Right lobe of liver (tissue), 6 donors: ENCODE results near the gene CCSER1. TPM values are rescaled to one million over a fixed set of nuclear protein-coding genes. Genes with fewer than 3 reads are reported as not detected.
"Not testable (repeated sequence)": the region's sequence is repeated elsewhere in the genome, so short reads cannot be mapped to it uniquely, and the experiment has no call there.

Experiments used
- ATAC-seq, 4 donors: fragments of 200-7000 bp; cut with Tn5 transposase; one replicate each; pipeline ENCODE4 v1.9.1; 2020; ENCODE audit warnings: mild to moderate bottlenecking in 4 of 4, moderate library complexity in 4 of 4
- DNase-seq, 3 donors: peaks; one replicate each; pipeline ENCODE4 v3.0.0-alpha.2; 2020
- H3K27ac ChIP-seq, 3 donors: fragments of 200-600 bp; one replicate each; pipeline ENCODE4 v1.8.0; 2022
- H3K27me3 ChIP-seq, 2 donors: fragments of 200-600 bp; one replicate each; pipeline ENCODE4 v1.8.0; 2022
- H3K36me3 ChIP-seq, 4 donors: fragments of 200-600 bp; sonication (generic) in 1 of 4; one replicate each; pipeline versions ENCODE4 v1.5.1 to v1.8.0; 2017 to 2022; ENCODE audit warnings: control low read depth in 1 of 4
- H3K4me1 ChIP-seq, 4 donors: fragments of 200-600 bp; sonication (generic) in 1 of 4; one replicate each; pipeline versions ENCODE4 v1.5.1 to v1.8.0; 2017 to 2022; ENCODE audit warnings: control low read depth in 1 of 4
- H3K4me3 ChIP-seq, 3 donors: fragments of 200-600 bp; one replicate each; pipeline ENCODE4 v1.8.0; 2022
- H3K9me3 ChIP-seq, 4 donors: fragments of 200-600 bp; sonication (generic) in 1 of 4; one replicate each; pipeline versions ENCODE4 v1.5.1 to v1.8.0; 2017 to 2022; ENCODE audit warnings: control low read depth in 1 of 4
- POLR2A ChIP-seq: fragments of 450-650 bp; IDR thresholded peaks from one replicate; pipeline ENCODE4 v1.6.1; 2017; ENCODE audit warnings: antibody characterized with exemption, mild to moderate bottlenecking
- WGBS: methylation state at CpG from one replicate; pipeline ENCODE4 v1.1.6; 2018; ENCODE audit warnings: low coverage, low lambda C conversion rate; ENCODE audit not compliant: insufficient coverage; ENCODE audit errors: missing lambda C conversion rate; 5-methylcytosine and 5-hydroxymethylcytosine counted together
- intact Hi-C, 2 donors: fragments of 100-400 bp; cut with DNase I; formaldehyde crosslinking; loops; one replicate each; pipeline versions ENCODE4 v1.11.2 to v1.14.1; 2022
- total RNA-seq, 6 experiments: library from RNA; depleted of rRNA in 2 of 6; stranded (reverse); fragments of >200 nt in 2 of 6; fragmentation: NEBNext Ultra II Directional in 3 of 6; extraction: Animal tissue kit (Norgen Biotek cat#: 25700) in 3 of 6; gene quantifications; one replicate each; pipeline versions ENCODE4 v1.1.0 to v1.2.4, GENCODE V29; 2016 to 2023
- TF ChIP-seq, protein P1 (sequence below), 4 donors: fragments of 200-600 bp in 3 of 4; fragments of 450-650 bp in 1 of 4; IDR thresholded peaks; one replicate each; pipeline versions ENCODE4 v1.5.1 to v1.8.0; 2016 to 2022; ENCODE audit warnings: antibody characterized with exemption in 4 of 4, mild to moderate bottlenecking in 2 of 4
- donor health status: DM: no; HTN: yes; CAD: no.
- donor health status: DM: no; HTN: no; CAD: no.
- donor health status: DM: no; HTN: no; CAD: no.
- donor health status: DM: no; HTN: yes; CAD: no.
- donor health status: DM: no; HTN: yes; CAD: no.

Gene CCSER1
- total RNA-seq, 6 experiments from 2014 or later: 0.15 to 1.00 (median 0.65) TPM

DNA sequence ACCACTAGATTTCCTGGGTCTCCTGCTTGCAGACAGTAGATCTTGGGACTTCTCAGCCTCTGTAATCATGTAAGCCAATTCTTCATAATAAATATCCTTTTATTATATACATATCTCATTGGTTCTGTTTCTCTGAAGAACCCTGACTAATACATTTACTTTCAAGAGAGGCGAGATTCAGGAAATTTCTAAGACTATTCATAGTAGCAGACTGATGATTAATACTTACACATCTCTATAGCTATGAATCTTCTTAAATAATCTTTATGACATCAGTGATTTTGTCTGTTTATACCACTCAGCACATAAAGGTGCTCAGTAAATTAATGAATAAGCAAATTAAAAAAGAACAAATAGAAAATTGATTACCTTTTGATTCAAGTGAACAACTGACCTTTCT, 1494.3 kb downstream of the CCSER1 start:
- H3K4me3 ChIP-seq: no peak overlapping the region
- H3K4me1 ChIP-seq: no peaks in the 10 kb centered on the region
- intact Hi-C loops: no loop called here
- ATAC-seq (no peak), DNase-seq (no peak)
- TF ChIP-seq, protein P1, sequence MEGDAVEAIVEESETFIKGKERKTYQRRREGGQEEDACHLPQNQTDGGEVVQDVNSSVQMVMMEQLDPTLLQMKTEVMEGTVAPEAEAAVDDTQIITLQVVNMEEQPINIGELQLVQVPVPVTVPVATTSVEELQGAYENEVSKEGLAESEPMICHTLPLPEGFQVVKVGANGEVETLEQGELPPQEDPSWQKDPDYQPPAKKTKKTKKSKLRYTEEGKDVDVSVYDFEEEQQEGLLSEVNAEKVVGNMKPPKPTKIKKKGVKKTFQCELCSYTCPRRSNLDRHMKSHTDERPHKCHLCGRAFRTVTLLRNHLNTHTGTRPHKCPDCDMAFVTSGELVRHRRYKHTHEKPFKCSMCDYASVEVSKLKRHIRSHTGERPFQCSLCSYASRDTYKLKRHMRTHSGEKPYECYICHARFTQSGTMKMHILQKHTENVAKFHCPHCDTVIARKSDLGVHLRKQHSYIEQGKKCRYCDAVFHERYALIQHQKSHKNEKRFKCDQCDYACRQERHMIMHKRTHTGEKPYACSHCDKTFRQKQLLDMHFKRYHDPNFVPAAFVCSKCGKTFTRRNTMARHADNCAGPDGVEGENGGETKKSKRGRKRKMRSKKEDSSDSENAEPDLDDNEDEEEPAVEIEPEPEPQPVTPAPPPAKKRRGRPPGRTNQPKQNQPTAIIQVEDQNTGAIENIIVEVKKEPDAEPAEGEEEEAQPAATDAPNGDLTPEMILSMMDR (IDR thresholded peaks at IDR 0.05): no peak
- no peak for TF ChIP-seq POLR2A
- no peak overlapping the region for H3K27ac ChIP-seq
- WGBS: 55% methylated on average over 1 of the region's 1 CpG
- no peaks in the 10 kb centered on the region for H3K36me3 ChIP-seq
- no peaks in the 10 kb centered on the region for H3K27me3 ChIP-seq
- no peaks in the 10 kb centered on the region for H3K9me3 ChIP-seq

DNA sequence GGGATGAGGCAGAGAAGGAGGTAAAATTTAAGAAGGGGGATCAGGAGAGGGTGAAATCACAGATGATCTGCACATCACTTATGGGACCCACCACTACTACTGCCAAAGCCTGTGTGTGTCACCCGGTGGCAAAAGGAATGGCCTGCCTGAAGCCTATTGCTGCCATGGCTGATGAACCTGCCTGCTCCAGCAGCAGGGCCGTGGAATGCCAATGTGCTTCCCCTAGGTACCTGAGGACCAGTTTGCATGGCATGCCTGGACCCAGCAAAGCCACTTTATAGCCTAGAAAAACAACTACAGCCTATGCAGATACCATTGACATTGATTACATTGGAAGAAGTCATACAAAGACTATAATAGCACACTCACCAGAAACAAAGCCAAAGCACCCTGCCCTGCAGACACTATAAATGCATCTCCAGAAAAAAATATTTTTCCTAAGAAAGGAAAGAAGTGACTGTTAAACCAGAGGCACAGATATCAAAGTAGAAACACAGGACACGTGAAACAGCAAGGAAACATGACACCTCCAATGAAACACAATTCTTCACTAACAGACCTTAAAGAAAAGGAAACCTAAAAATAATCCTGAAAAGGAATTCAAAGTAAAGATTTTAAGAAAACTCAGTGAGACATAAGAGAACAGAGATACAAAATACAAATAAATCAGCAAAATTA, 1495.9 kb downstream of the CCSER1 start:
- ATAC-seq (no peak), DNase-seq (no peak)
- WGBS: 13% methylated on average over 1 of the region's 3 CpGs
- Histone ChIP-seq H3K36me3 (no peaks in the 10 kb centered on the region), H3K27me3 (no peaks in the 10 kb centered on the region), H3K9me3 (no peaks in the 10 kb centered on the region), H3K27ac (no peak overlapping the region), H3K4me3 (no peak overlapping the region), H3K4me1 (no peaks in the 10 kb centered on the region)
- TF ChIP-seq, protein P1 (IDR thresholded peaks at IDR 0.05): no peak
- no peak for TF ChIP-seq POLR2A
- intact Hi-C loops: no loop called here

DNA sequence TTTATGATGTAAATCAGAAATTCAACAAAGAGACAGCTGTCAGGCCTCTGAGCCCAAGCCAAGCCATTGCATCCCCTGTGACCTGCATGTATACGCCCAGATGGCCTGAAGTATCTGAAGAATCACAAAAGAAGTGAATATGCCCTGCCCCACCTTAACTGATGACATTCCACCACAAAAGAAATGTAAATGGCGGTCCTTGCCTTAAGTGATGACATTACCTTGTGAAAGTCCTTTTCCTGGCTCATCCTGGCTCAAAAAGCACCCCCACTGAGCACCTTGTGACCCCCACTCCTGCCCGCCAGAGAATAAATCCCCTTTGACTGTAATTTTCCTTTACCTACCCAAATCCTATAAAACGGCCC, 1496.4 kb downstream of the CCSER1 start:
- H3K4me1 ChIP-seq, H3K27ac ChIP-seq, H3K9me3 ChIP-seq, H3K4me3 ChIP-seq, H3K36me3 ChIP-seq, H3K27me3 ChIP-seq, DNase-seq, ATAC-seq, intact Hi-C loops: not testable (repeated sequence)
- WGBS: 48% methylated on average over 4 of the region's 4 CpGs

DNA sequence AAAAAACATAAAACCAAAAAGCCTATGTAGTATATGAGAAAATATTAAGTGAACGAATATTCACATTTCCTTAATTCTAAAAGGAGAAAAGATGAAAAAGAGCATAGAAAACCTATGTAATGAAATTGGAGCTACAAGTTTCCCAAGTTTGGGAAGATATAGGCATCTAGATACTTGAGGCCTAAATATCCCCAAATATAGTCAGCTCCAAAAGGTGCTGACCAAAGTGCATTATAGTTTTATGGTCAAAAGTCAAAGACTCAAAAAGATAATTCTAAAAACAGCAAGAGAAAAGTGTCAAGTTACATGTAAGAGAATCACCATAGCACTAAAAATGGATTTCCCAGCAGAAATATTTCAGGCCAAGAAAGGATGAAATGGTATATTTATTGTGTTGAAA, 1502.9 kb downstream of the CCSER1 start:
- no peak for TF ChIP-seq POLR2A
- TF ChIP-seq, protein P1 (IDR thresholded peaks at IDR 0.05): no peak
- Histone ChIP-seq H3K27me3 (no peaks in the 10 kb centered on the region), H3K9me3 (no peaks in the 10 kb centered on the region), H3K4me1 (no peaks in the 10 kb centered on the region), H3K27ac (no peak overlapping the region), H3K36me3 (no peaks in the 10 kb centered on the region), H3K4me3 (no peak overlapping the region)
- whole genome bisulfite sequencing: 11% methylated on average over 1 of the region's 1 CpG
- ATAC-seq (no peak), DNase-seq (no peak)
- intact Hi-C loops: no loop called here

DNA sequence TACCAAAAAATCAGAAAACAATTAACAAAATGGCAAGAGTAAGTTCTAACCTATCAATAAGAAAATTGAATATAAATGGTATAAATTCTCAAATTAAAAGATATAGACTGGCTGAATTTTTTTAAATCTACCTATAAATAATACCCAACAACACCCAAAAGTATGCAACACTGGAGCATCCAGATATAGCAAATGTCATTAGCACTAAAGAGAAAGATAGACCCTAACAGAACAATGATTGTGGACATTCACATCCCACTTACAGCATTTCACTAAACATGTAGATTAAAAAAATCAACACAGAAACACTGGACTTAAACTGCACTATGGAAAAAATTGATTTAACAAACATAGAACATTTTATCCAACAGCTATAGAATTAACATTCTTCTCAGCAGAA, 1503.6 kb downstream of the CCSER1 start:
- Histone ChIP-seq H3K27ac (no peak overlapping the region), H3K4me3 (no peak overlapping the region), H3K36me3 (no peaks in the 10 kb centered on the region), H3K4me1 (no peaks in the 10 kb centered on the region), H3K9me3 (no peaks in the 10 kb centered on the region), H3K27me3 (no peaks in the 10 kb centered on the region)
- TF ChIP-seq POLR2A: no peak
- TF ChIP-seq, protein P1 (IDR thresholded peaks at IDR 0.05): no peak
- intact Hi-C loops: no loop called here
- DNase-seq: no peak
- ATAC-seq: no peak
